ENCODE data around the gene NHS.

Gene NHS

DNA sequence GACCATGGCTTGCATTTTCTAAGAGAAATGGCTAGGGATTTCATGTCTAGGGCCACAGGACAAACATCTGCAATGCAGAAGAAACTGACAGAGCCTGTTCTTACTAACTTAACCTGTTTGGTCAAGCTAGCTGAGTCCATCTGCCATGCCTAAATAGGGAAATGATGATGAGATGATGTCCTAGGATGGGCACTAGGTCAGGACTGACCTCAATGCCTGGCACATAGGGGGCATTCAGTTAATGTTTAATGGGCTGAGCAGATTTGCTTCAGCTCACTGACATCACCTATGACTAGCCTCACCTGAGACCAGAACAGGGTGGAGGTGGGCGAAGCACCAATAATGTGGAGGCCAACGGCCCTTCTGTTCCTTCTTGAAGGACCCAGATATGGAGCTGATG lies 188.1 kb downstream of the NHS start:
- H3K79me2 ChIP-seq (ENCODE audit: control insufficient read depth, low read length): no peaks in the 10 kb centered on the region
- TF ChIP-seq EZH2phosphoT487 (IDR thresholded peaks at IDR 0.05; ENCODE audit: borderline replicate concordance, low read length): no peak
- TF ChIP-seq, protein P1, sequence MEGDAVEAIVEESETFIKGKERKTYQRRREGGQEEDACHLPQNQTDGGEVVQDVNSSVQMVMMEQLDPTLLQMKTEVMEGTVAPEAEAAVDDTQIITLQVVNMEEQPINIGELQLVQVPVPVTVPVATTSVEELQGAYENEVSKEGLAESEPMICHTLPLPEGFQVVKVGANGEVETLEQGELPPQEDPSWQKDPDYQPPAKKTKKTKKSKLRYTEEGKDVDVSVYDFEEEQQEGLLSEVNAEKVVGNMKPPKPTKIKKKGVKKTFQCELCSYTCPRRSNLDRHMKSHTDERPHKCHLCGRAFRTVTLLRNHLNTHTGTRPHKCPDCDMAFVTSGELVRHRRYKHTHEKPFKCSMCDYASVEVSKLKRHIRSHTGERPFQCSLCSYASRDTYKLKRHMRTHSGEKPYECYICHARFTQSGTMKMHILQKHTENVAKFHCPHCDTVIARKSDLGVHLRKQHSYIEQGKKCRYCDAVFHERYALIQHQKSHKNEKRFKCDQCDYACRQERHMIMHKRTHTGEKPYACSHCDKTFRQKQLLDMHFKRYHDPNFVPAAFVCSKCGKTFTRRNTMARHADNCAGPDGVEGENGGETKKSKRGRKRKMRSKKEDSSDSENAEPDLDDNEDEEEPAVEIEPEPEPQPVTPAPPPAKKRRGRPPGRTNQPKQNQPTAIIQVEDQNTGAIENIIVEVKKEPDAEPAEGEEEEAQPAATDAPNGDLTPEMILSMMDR (IDR thresholded peaks at IDR 0.05; ENCODE audit: low read depth, low read length, poor library complexity, severe bottlenecking): no peak
- H4K20me1 ChIP-seq (ENCODE audit: control insufficient read depth, insufficient read depth, low read depth, low read length): no peaks in the 10 kb centered on the region
- no peaks in the 10 kb centered on the region for H3K9me3 ChIP-seq (ENCODE audit: control insufficient read depth, insufficient read depth, low read length)
- no peaks in the 10 kb centered on the region for H3K9me2 ChIP-seq (replicated peaks; ENCODE audit: control insufficient read depth, low read length)
- no peak overlapping the region for H3K27ac ChIP-seq (ENCODE audit: low read depth, low read length)
- H3F3A ChIP-seq (ENCODE audit: control insufficient read depth, insufficient read depth): no peaks in the 10 kb centered on the region
- H3K4me3 ChIP-seq (ENCODE audit: low read length): no peak overlapping the region
- no peaks in the 10 kb centered on the region for H3K36me3 ChIP-seq (ENCODE audit: control insufficient read depth, low read length)
- H3K4me1 ChIP-seq (ENCODE audit: control insufficient read depth, low read length): no peaks in the 10 kb centered on the region
- H3K4me2 ChIP-seq (ENCODE audit: low read length): no peak overlapping the region
- no peaks in the 10 kb centered on the region for H3K27me3 ChIP-seq (ENCODE audit: control insufficient read depth, low read length)

DNA sequence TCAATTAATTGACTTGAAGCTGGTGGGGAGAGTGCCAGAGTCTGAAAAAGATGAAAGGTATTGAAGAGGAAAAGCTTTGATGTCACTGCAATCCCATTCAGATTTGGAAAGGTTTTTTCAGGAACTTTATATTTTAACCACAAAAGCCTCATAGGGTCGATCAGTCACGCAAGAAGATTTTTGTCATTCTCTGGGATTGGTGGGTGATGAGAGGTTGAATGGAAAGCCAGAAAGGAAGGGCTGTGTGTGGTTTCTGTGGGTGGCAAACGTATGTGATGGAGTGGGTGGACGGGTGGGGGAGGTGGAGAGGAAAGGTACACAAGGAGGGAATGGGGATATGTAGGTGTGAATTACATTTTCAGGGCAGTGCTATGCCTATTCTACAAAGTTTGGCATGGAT lies 188.5 kb downstream of the NHS start:
- Histone ChIP-seq H3K9me3 (ENCODE audit: control insufficient read depth, insufficient read depth, low read length) (no peaks in the 10 kb centered on the region), H3K4me2 (ENCODE audit: low read length) (no peak overlapping the region), H3K9me2 (replicated peaks; ENCODE audit: control insufficient read depth, low read length) (no peaks in the 10 kb centered on the region), H4K20me1 (ENCODE audit: control insufficient read depth, insufficient read depth, low read depth, low read length) (no peaks in the 10 kb centered on the region), H3K36me3 (ENCODE audit: control insufficient read depth, low read length) (no peaks in the 10 kb centered on the region), H3K79me2 (ENCODE audit: control insufficient read depth, low read length) (no peaks in the 10 kb centered on the region), H3F3A (ENCODE audit: control insufficient read depth, insufficient read depth) (no peaks in the 10 kb centered on the region), H3K4me3 (ENCODE audit: low read length) (no peak overlapping the region), H3K27me3 (ENCODE audit: control insufficient read depth, low read length) (no peaks in the 10 kb centered on the region), H3K4me1 (ENCODE audit: control insufficient read depth, low read length) (no peaks in the 10 kb centered on the region), H3K27ac (ENCODE audit: low read depth, low read length) (no peak overlapping the region)
- TF ChIP-seq EZH2phosphoT487 (IDR thresholded peaks at IDR 0.05; ENCODE audit: borderline replicate concordance, low read length): no peak
- TF ChIP-seq, protein P1 (IDR thresholded peaks at IDR 0.05; ENCODE audit: low read depth, low read length, poor library complexity, severe bottlenecking): no peak

DNA sequence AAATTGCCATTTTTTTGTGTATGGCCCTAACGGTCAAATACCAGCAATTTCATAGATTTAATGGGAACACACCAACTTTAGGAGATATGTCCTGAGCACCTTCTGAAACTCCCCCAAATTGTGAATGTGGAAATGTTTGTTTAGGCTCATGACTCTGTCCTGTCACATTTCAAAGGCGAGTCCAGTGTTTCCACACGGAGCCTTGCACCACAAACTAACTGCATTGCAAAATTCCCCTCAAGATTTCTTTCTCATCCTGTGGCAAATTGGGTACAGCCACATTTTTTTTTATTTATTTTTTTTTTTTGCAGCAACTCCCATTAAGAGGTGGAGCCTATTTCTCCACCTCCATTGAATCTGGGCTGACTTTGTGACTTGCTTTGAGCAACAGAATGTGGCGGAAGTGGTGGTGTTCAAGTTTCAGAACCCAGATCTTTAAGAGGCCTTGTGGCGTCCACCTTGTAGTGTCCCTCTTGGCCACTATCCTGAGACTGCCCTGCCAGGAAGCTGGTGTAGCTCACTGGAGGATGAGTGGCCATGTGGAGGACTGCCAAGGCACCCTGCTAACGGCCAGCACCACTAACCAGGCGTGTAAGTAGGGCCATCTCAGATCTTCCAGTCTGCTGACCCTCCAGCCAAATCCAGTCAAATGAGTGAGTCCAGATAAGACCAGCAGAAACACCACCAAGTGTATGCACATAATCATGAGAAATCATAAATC lies 189.8 kb downstream of the NHS start:
- no peaks in the 10 kb centered on the region for H3K27me3 ChIP-seq (ENCODE audit: control insufficient read depth, low read length)
- H3K79me2 ChIP-seq (ENCODE audit: control insufficient read depth, low read length): no peaks in the 10 kb centered on the region
- no peaks in the 10 kb centered on the region for H3F3A ChIP-seq (ENCODE audit: control insufficient read depth, insufficient read depth)
- H3K4me2 ChIP-seq (ENCODE audit: low read length): no peak overlapping the region
- no peaks in the 10 kb centered on the region for H3K36me3 ChIP-seq (ENCODE audit: control insufficient read depth, low read length)
- no peak overlapping the region for H3K4me3 ChIP-seq (ENCODE audit: low read length)
- H4K20me1 ChIP-seq (ENCODE audit: control insufficient read depth, insufficient read depth, low read depth, low read length): no peaks in the 10 kb centered on the region
- H3K9me3 ChIP-seq (ENCODE audit: control insufficient read depth, insufficient read depth, low read length): no peaks in the 10 kb centered on the region
- no peaks in the 10 kb centered on the region for H3K9me2 ChIP-seq (replicated peaks; ENCODE audit: control insufficient read depth, low read length)
- H3K27ac ChIP-seq (ENCODE audit: low read depth, low read length): no peak overlapping the region
- H3K4me1 ChIP-seq (ENCODE audit: control insufficient read depth, low read length): no peaks in the 10 kb centered on the region
- no peak for TF ChIP-seq EZH2phosphoT487 (IDR thresholded peaks at IDR 0.05; ENCODE audit: borderline replicate concordance, low read length)
- TF ChIP-seq, protein P1 (IDR thresholded peaks at IDR 0.05; ENCODE audit: low read depth, low read length, poor library complexity, severe bottlenecking): no peak

Measured in DOHH2 (cell line).